Motor neuron (in vitro differentiated cells): ENCODE results near the gene ARSG. TPM values are rescaled to one million over a fixed set of nuclear protein-coding genes. Genes with fewer than 3 reads are reported as not detected.
"Not testable (repeated sequence)": the region's sequence is repeated elsewhere in the genome, so short reads cannot be mapped to it uniquely, and the experiment has no call there.

Experiments
- ATAC-seq, 8 experiments: fragments of 200-7000 bp; cut with Tn5 transposase; replicated peaks in 6 of 8; 2 replicates each; pipeline ENCODE4 v1.8.0; 2021; ENCODE audit warnings: mild to moderate bottlenecking in 8 of 8, moderate library complexity in 8 of 8
- H3K27ac ChIP-seq, 2 donors: fragments of 250-450 bp; sonication (Bioruptor Pico); 2 replicates each; pipeline ENCODE4 v1.9.0; 2021; ENCODE audit warnings: antibody characterized with exemption in 2 of 2, mild to moderate bottlenecking in 2 of 2, moderate library complexity in 1 of 2
- H3K4me1 ChIP-seq, 2 donors: fragments of 250-450 bp; sonication (Bioruptor Pico); replicated peaks in 1 of 2; 2 replicates each; pipeline ENCODE4 v1.6.1; 2021; ENCODE audit warnings: antibody characterized with exemption in 2 of 2, mild to moderate bottlenecking in 2 of 2, moderate library complexity in 1 of 2
- H3K4me3 ChIP-seq, 5 donors: fragments of 250-450 bp; sonication (Bioruptor Pico); 2 replicates each; pipeline ENCODE4 v1.9.0; 2021; ENCODE audit warnings: antibody characterized with exemption in 5 of 5, mild to moderate bottlenecking in 5 of 5, moderate library complexity in 4 of 5
- WGBS, 10 experiments: fragments of 450-650 bp; shearing (Covaris generic); methylation state at CpG; one replicate each; pipeline ENCODE4 v1.0.0; 2022; 5-methylcytosine and 5-hydroxymethylcytosine counted together
- in situ Hi-C, 9 experiments: fragments of 400-800 bp; cut with MboI; loops; one replicate each; pipeline ENCODE4 v1.15.0; 2021; ENCODE audit warnings: low sequenced_read_pairs in 9 of 9, low pct_unique_long_range_greater_than_20kb in 2 of 9; ENCODE audit not compliant: unreplicated experiment in 9 of 9
- total RNA-seq, 8 experiments: library from RNA; unstranded; fragments of 300-600 nt; gene quantifications; 2 replicates each; pipeline versions ENCODE4 v1.2.3 to v1.2.4, GENCODE V29; 2022

The ARSG gene
- total RNA-seq, 8 experiments from 2014 or later = 6.9 to 36.5 (median 12.6) TPM

DNA sequence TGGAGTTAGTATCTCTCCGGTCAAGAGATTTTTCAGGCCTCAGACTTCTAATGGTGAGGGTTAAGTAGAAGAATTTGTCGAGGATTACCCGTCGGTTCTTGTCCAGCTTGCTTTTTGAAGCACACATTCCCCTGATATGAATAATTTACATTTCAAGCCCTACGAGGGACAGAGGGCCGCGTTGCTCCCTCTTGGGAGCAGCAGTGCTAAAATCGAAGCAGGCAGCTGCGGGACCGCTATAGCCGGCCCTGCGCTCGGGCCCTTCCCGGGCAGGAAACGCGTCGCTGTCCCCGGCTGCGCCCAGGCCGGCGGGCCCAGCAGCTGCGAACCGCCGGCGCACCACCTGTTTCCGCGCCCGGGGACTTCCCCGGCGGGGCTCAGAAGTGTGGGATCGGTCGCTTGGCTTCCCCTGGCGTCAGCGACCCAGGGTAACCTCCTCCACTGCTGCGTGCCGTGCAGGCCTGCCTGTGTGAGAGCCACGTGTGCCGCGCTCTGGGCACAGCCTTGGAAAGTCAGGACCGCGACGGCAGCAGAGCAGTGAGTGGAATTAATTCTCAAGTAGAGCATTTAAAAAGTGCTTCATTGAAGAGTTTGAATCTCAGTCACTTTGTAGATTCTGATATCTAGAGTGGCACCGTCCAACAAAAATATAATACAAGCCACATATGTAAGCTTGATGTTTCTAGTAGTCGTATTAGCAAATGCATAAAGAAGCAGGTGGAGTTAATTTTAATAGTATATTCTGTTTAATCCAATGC is 32.2 kb upstream of the ARSG start:
- peak; percentile 72 to 94 (median 93) for ATAC-seq
- peaks cover 10 to 20% of the 10 kb centered on the region in 2 donors for H3K4me1 ChIP-seq
- not testable (repeated sequence) for H3K27ac ChIP-seq, H3K4me3 ChIP-seq
- in situ Hi-C loops = loop anchor here in 5 of 9 experiments (25.0 kb wide), 2 partner anchors 178 to 203 kb away; partner anchors contain the start of gene WIPI1 (in 2 of the 5)
- 22 to 100% (median 33%) methylated on average over 1 to 14 of the region's 44 CpGs; no CpG with 5 or more reads in 3 of the 10 experiments for WGBS, 10 experiments

GRCh38 chr17:68259648-68259951 is 31.7 kb upstream of the ARSG start:
- in situ Hi-C loops = loop anchor here in 5 of 9 experiments (25.0 kb wide), 2 partner anchors 178 to 203 kb away; partner anchors contain the start of gene WIPI1 (in 2 of the 5)

DNA sequence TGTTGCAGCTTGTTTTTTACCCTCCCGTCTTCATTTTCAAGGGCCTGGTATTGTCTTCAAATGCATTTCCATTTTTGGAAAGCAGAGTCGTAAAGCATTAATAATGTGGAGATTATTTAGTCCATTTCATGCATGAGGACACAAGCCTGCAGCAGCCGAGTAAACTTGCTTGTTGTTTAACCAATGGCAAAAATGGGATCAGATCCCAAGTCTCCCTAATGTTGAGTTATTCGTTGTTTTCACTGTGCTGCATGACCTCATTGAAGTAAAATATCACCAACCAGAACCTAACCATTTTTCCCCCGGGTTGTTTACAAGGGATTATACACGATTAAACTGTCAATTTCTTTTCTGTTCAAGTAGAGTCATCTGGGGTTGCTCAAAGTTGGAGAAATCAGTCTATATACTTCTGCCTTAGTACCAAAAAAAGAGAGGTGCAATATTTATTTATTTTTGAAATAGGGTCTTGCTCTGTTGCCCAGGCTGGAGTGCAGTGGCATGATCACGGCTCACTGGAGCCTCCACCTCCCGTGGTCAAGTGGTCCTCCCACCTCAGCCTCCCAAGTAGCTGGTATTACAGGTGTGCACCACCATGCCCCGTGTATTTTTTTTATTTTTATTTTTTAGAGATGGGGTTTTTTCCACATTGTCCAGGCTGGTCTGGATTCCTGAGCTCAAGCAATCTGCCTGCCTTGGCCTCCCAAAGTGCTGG is 31.1 kb upstream of the ARSG start:
- no peak overlapping the region for H3K4me3 ChIP-seq
- 85 to 100% (median 96%) methylated on average over 1 to 6 of the region's 9 CpGs; no CpG with 5 or more reads in 2 of the 10 experiments for WGBS, 10 experiments
- no peak for ATAC-seq
- H3K4me1 ChIP-seq = peaks cover 10 to 20% of the 10 kb centered on the region in 2 donors
- in situ Hi-C loops = loop anchor here in 6 of 9 experiments (10.0 to 25.0 kb wide), 3 partner anchors 175 to 202 kb away; partner anchors contain the start of gene WIPI1 (in 2 of the 6)
- no peak overlapping the region for H3K27ac ChIP-seq

More at GRCh38 chr17:68259648-68259951, 31.7 kb upstream of the ARSG start:
- 60 to 94% (median 71%) methylated on average over 1 to 2 of the region's 3 CpGs; no CpG with 5 or more reads in 5 of the 10 experiments for WGBS, 10 experiments
- not testable (repeated sequence) for H3K27ac ChIP-seq, H3K4me3 ChIP-seq
- H3K4me1 ChIP-seq = peaks cover 10 to 20% of the 10 kb centered on the region in 2 donors
- peak in 1 of 8 experiments; percentile 16 for ATAC-seq

DNA sequence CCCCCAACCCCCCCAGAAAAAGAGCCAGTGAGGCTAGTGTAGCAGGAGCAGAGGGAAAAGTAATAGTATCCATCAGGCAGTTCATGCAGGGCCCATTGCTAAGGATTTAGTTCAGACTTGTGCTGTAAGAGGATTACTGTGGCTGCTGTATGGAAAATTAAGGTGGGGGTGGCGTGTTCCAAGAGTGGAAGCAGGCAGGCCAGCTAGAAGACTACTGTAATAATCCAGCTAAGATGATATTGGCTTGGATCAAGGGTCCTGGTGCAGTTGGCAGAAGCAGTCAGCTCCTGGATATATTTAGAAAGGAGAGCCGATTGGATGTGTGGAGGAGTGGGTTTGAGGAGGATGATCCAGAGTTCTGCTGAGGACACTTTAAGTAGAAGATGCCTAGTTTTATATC is 28.8 kb upstream of the ARSG start:
- not testable (repeated sequence) for H3K27ac ChIP-seq, ATAC-seq, H3K4me3 ChIP-seq
- 40 to 77% (median 70%) methylated on average over 1 to 2 of the region's 2 CpGs; no CpG with 5 or more reads in 7 of the 10 experiments for WGBS, 10 experiments
- in situ Hi-C loops = loop anchor here in 6 of 9 experiments (10.0 to 25.0 kb wide), 3 partner anchors 172 to 200 kb away; partner anchors contain the start of gene WIPI1 (in 2 of the 6)
- H3K4me1 ChIP-seq = peaks cover 10 to 20% of the 10 kb centered on the region in 2 donors

DNA sequence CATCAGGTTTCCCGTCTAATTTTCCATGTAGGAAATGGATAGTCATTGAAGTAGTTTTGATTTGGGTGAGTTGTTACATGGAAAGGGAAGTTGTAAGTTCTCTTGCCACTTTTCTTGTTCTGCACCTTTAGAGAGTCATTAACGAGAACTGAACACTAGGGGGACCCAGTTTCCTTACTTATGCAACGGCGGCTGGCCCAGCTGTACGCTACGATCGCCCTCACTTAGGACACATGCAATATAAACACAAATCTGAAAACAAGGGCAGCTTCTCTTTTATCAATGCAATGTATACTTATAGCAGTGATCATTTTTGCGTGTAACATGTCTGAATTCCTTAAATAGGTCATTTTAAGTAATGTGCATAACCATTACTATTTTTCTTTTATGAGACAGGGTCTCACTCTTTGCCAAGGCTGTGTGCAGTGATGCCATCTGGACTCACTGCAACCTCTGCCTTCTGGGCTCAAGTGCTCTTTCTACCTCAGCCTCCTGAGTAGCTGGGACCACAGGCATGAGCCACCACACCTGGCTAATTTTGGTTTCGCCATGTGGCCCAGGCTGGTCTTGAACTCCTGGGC is 28.1 kb upstream of the ARSG start:
- H3K4me1 ChIP-seq = peaks cover 10 to 15% of the 10 kb centered on the region in 2 donors
- in situ Hi-C loops = loop anchor here in 6 of 9 experiments (10.0 to 25.0 kb wide), 3 partner anchors 172 to 199 kb away; partner anchors contain the start of gene WIPI1 (in 2 of the 6)
- peak; percentile 37 to 79 (median 54) for ATAC-seq
- WGBS, 10 experiments = 0 to 100% (median 6%) methylated on average over 1 to 8 of the region's 9 CpGs; no CpG with 5 or more reads in 2 of the 10 experiments
- H3K4me3 ChIP-seq, H3K27ac ChIP-seq: not testable (repeated sequence)

- not testable (repeated sequence) for H3K4me1 ChIP-seq, H3K27ac ChIP-seq, H3K4me3 ChIP-seq
- ATAC-seq = peak in 1 of 8 experiments; percentile 47
- WGBS, 10 experiments = 41 to 100% (median 86%) methylated on average over 1 to 2 of the region's 2 CpGs; no CpG with 5 or more reads in 1 of the 10 experiments
- in situ Hi-C loops = loop anchor here in 6 of 9 experiments (10.0 to 25.0 kb wide), 3 partner anchors 169 to 196 kb away; partner anchors contain the start of gene WIPI1 (in 2 of the 6)
Observed at GRCh38 chr17:68265833-68266232, 25.5 kb upstream of the ARSG start.

GRCh38 chr17:68273722-68274121 is 17.6 kb upstream of the ARSG start:
- Histone ChIP-seq H3K4me3 (no peak overlapping the region), H3K27ac (no peak overlapping the region), H3K4me1 (no peaks in the 10 kb centered on the region)
- ATAC-seq = no peak
- 40 to 95% (median 80%) methylated on average over 1 to 9 of the region's 11 CpGs; no CpG with 5 or more reads in 4 of the 10 experiments for WGBS, 10 experiments
- in situ Hi-C loops = loop anchor here in 5 of 9 experiments (25.0 kb wide), 2 partner anchors 164 to 189 kb away; partner anchors contain the start of gene WIPI1 (in 2 of the 5)

GRCh38 chr17:68276339-68276738 is 15.0 kb upstream of the ARSG start:
- WGBS, 10 experiments = 92 to 100% (median 100%) methylated on average over 2 to 3 of the region's 3 CpGs; no CpG with 5 or more reads in 5 of the 10 experiments
- H3K27ac ChIP-seq, ATAC-seq, H3K4me1 ChIP-seq, H3K4me3 ChIP-seq: not testable (repeated sequence)
- in situ Hi-C loops = loop anchor here in 1 of 9 experiments (25.0 kb wide), 1 partner anchor 161 kb away; no protein-coding TSS in a partner anchor

DNA sequence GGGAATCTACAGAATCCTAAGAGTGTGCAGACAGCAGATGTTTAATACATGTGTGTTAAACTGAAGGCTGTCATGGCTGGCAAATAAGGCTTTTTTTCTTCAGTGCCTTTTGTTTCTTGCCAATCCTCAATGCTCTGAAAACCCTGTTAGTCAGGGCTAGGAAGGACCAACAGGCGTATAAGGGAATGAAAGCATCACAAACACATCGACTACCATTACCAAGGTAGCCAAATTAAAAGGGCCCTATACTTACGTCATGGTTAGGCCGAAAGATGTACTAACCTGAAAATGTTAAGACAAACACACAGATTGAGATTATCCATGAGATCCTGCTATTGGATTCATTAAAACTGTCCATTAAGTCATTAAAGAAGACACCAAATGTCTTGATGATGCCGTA is 13.5 kb upstream of the ARSG start:
- Histone ChIP-seq H3K27ac (no peak overlapping the region), H3K4me1 (no peaks in the 10 kb centered on the region), H3K4me3 (no peak overlapping the region)
- ATAC-seq = no peak
- in situ Hi-C loops = loop anchor here in 1 of 9 experiments (25.0 kb wide), 1 partner anchor 159 kb away; no protein-coding TSS in a partner anchor
- 72 to 100% (median 92%) methylated on average over 1 to 5 of the region's 5 CpGs for WGBS, 10 experiments

GRCh38 chr17:68281965-68282364 is 9.3 kb upstream of the ARSG start:
- not testable (repeated sequence) for ATAC-seq, H3K4me3 ChIP-seq, H3K4me1 ChIP-seq, H3K27ac ChIP-seq
- in situ Hi-C loops = loop anchor here in 1 of 9 experiments (25.0 kb wide), 1 partner anchor 155 kb away; no protein-coding TSS in a partner anchor
- WGBS, 10 experiments = no CpG with 5 or more reads among the region's 6 CpGs

DNA sequence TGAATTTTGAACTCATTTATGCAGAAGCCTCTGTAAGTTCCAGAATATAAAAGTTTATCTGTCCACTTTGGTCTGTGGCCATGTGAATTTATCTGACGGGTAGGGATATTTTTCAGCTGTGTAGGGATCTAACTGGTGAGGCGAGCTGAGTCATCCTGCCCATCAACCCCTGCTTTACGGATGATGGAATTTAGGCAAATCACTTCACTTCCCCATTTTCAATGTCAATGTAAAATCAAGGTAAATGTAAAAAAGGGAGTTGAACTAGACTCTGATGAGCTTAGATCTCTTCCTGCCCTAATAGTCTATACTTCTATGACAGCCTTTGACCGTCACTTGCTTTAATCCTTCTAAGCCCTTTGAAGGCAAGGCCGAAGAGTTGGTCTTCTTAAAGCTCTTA is 2.9 kb upstream of the ARSG start:
- 71 to 100% (median 91%) methylated on average over 1 to 5 of the region's 5 CpGs; no CpG with 5 or more reads in 1 of the 10 experiments for WGBS, 10 experiments
- Histone ChIP-seq H3K4me3 (no peak overlapping the region), H3K27ac (no peak overlapping the region), H3K4me1 (peaks cover 11 to 14% of the 10 kb centered on the region in 2 donors)
- in situ Hi-C loops = loop anchor here in 1 of 9 experiments (25.0 kb wide), 1 partner anchor 149 kb away; no protein-coding TSS in a partner anchor
- no peak for ATAC-seq

DNA sequence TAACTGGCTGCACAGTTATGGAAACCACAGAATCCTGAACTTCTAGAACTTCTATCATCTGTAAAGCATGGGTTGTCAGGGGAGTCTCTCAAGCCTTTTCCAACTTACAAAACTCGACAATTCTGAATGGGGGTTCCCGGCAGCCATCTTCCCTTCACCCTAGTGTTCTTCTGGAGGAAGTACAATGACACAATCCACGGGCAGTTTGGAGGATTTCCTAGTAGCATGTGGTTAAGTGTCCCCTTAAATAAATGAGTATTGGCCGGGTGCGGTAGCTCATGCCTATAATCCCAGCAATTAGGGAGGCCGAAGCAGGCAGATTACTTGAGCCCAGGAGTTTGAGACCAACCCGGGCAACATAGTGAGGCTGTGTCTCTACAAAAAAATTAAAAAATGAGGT is 2.5 kb upstream of the ARSG start:
- peak overlapping the region in 3 of 5 donors; percentile 55 to 84 (median 69) for H3K4me3 ChIP-seq
- no peak overlapping the region for H3K27ac ChIP-seq
- peaks cover 14 to 17% of the 10 kb centered on the region in 2 donors for H3K4me1 ChIP-seq
- ATAC-seq = no peak
- in situ Hi-C loops = loop anchor here in 1 of 9 experiments (25.0 kb wide), 1 partner anchor 148 kb away; no protein-coding TSS in a partner anchor
- 83 to 100% (median 93%) methylated on average over 1 to 7 of the region's 7 CpGs; no CpG with 5 or more reads in 1 of the 10 experiments for WGBS, 10 experiments
